Esophagus squamous epithelium (tissue), 5 donors: ENCODE results near the gene CFAP119. TPM values are rescaled to one million over a fixed set of nuclear protein-coding genes. Genes with fewer than 3 reads are reported as not detected.

Experiments used
- DNase-seq: peaks from one replicate; lab custom pipeline; 2025; lab: John Stamatoyannopoulos, UW
- H3K27ac ChIP-seq, 4 donors: fragments of 200-600 bp; sonication (generic); one replicate each; pipeline ENCODE4 v1.5.1; 2016 to 2019; ENCODE audit warnings: mild to moderate bottlenecking in 1 of 4
- H3K27me3 ChIP-seq, 4 donors: fragments of 200-600 bp; sonication (generic); 1 replicate in 3 of 4; 2 replicates in 1 of 4; pipeline versions ENCODE4 v1.5.1 to v1.6.0; 2017 to 2021; ENCODE audit warnings: antibody characterized with exemption in 1 of 4
- H3K36me3 ChIP-seq, 3 donors: fragments of 200-600 bp; sonication (generic); one replicate each; pipeline ENCODE4 v1.5.1; 2016 to 2019
- H3K4me1 ChIP-seq, 3 donors: fragments of 200-600 bp; sonication (generic); one replicate each; pipeline ENCODE4 v1.5.1; 2017 to 2019
- H3K4me3 ChIP-seq, 4 donors: fragments of 200-600 bp; sonication (generic); 1 replicate in 3 of 4; 2 replicates in 1 of 4; pipeline ENCODE4 v1.5.1; 2016 to 2019; ENCODE audit warnings: mild to moderate bottlenecking in 2 of 4, moderate library complexity in 1 of 4
- H3K9me3 ChIP-seq, 3 donors: fragments of 200-600 bp; sonication (generic); one replicate each; pipeline ENCODE4 v1.5.1; 2016 to 2019
- CTCF ChIP-seq, 6 experiments: fragments of 450-650 bp in 4 of 6; fragments of 200-600 bp in 2 of 6; sonication (generic) in 2 of 6; IDR thresholded peaks; one replicate each; pipeline ENCODE4 v1.5.1; 2016 to 2019; ENCODE audit warnings: antibody characterized with exemption in 6 of 6, mild to moderate bottlenecking in 4 of 6, moderate library complexity in 4 of 6
- POLR2A ChIP-seq, 4 donors: fragments of 450-650 bp; IDR thresholded peaks; one replicate each; pipeline ENCODE4 v1.6.1; 2017; ENCODE audit warnings: antibody characterized with exemption in 4 of 4, mild to moderate bottlenecking in 4 of 4, moderate library complexity in 3 of 4
- WGBS, 2 donors: methylation state at CpG; one replicate each; pipeline ENCODE4 v1.1.5; 2018; 5-methylcytosine and 5-hydroxymethylcytosine counted together
- intact Hi-C: fragments of 100-400 bp; cut with DNase I; formaldehyde crosslinking; loops from one replicate; pipeline ENCODE4 v1.15.0; 2022
- total RNA-seq, 4 donors: library from RNA; depleted of rRNA; stranded (reverse); fragments of >200 nt; gene quantifications; one replicate each; pipeline ENCODE4 v1.1.0, GENCODE V29; 2016
- donor health status: DM: yes; HTN: yes; CAD: no.

Gene CFAP119
- total RNA-seq, 4 donors from 2014 or later = 1.3 to 5.0 (median 3.4) TPM; not detected in 1

- DNase-seq = no peak
- peaks cover 10 to 31% (median 15%) of the 10 kb centered on the region in 3 donors for H3K4me1 ChIP-seq
- intact Hi-C loops = no loop called here
- peaks cover 0 to 5% (median 0%) of the 10 kb centered on the region in 4 donors for H3K27me3 ChIP-seq
- peaks cover 0 to 18% (median 4%) of the 10 kb centered on the region in 3 donors for H3K36me3 ChIP-seq
- H3K27ac ChIP-seq = peak overlapping the region; percentile 77 to 94 (median 91)
- WGBS, 2 donors = 45 to 54% methylated on average over 10 of the region's 11 CpGs
- H3K4me3 ChIP-seq = peak overlapping the region; percentile 93 to 99 (median 96)
- H3K9me3 ChIP-seq = no peaks in the 10 kb centered on the region
- TF ChIP-seq POLR2A (IDR thresholded peaks at IDR 0.05) (no peak), CTCF (IDR thresholded peaks at IDR 0.05) (no peak)
These were observed 25.9 kb upstream of the CFAP119 start for GRCh38 chr16:30787613-30788378.

- Histone ChIP-seq H3K27ac (peak within 1 kb of the TSS; percentile 77 to 94 (median 91)), H3K4me3 (peak within 1 kb of the TSS; percentile 93 to 99 (median 96)), H3K27me3 (peaks cover 0 to 5% (median 0%) of the 10 kb centered on the region in 4 donors), H3K4me1 (peaks cover 10 to 31% (median 15%) of the 10 kb centered on the region in 3 donors), H3K36me3 (peaks cover 5 to 25% (median 11%) of the 10 kb centered on the region in 3 donors), H3K9me3 (no peaks in the 10 kb centered on the region)
- peak in 1 of 6 experiments; percentile 26 for TF ChIP-seq CTCF (IDR thresholded peaks at IDR 0.05)
- no peak for TF ChIP-seq POLR2A (IDR thresholded peaks at IDR 0.05)
- intact Hi-C loops = no loop called here
- 0% methylated on average over 2 of the region's 37 CpGs; no CpG with 5 or more reads in 1 of the 2 donors for whole genome bisulfite sequencing, 2 donors
- no peak for DNase-seq
These were observed 25.2 kb upstream of the CFAP119 start, which contains the start of gene ZNF629 for GRCh38 chr16:30786936-30787612. Gene ZNF629, minus strand, starts transcription at chr16:30787205. Its CDS starts 2,723 bp downstream, at chr16:30784482.

GRCh38 chr16:30786115-30786935, 24.5 kb upstream of the CFAP119 start:
- H3K27ac ChIP-seq = peak overlapping the region; percentile 77 to 94 (median 91)
- H3K9me3 ChIP-seq = no peaks in the 10 kb centered on the region
- TF ChIP-seq CTCF (IDR thresholded peaks at IDR 0.05) (no peak), POLR2A (IDR thresholded peaks at IDR 0.05) (no peak)
- H3K4me1 ChIP-seq = peaks cover 10 to 31% (median 15%) of the 10 kb centered on the region in 3 donors
- peaks cover 7 to 33% (median 18%) of the 10 kb centered on the region in 3 donors for H3K36me3 ChIP-seq
- no peak for DNase-seq
- intact Hi-C loops = no loop called here
- WGBS, 2 donors = 5 to 12% methylated on average over 18 to 25 of the region's 57 CpGs
- H3K4me3 ChIP-seq = peak overlapping the region; percentile 93 to 99 (median 96)
- peaks cover 0 to 5% (median 0%) of the 10 kb centered on the region in 4 donors for H3K27me3 ChIP-seq

- H3K27ac ChIP-seq = peak overlapping the region in 2 of 4 donors; percentile 89 to 93
- peaks cover 7 to 41% (median 18%) of the 10 kb centered on the region in 3 donors for H3K36me3 ChIP-seq
- intact Hi-C loops = no loop called here
- 55 to 64% methylated on average over 6 to 7 of the region's 7 CpGs for WGBS, 2 donors
- no peaks in the 10 kb centered on the region for H3K9me3 ChIP-seq
- H3K4me3 ChIP-seq = peak overlapping the region; percentile 93 to 99 (median 96)
- peaks cover 10 to 31% (median 15%) of the 10 kb centered on the region in 3 donors for H3K4me1 ChIP-seq
- peaks cover 0 to 5% (median 0%) of the 10 kb centered on the region in 4 donors for H3K27me3 ChIP-seq
- TF ChIP-seq POLR2A (IDR thresholded peaks at IDR 0.05) (no peak), CTCF (IDR thresholded peaks at IDR 0.05) (no peak)
- DNase-seq = no peak
These were observed 23.6 kb upstream of the CFAP119 start for GRCh38 chr16:30785126-30786106.
